NCI-H146 treated with DMSO at 0.1 percent for 48 hours (cell line): ENCODE data around the gene DFFA.
"Not testable (repeated sequence)": the region's sequence is repeated elsewhere in the genome, so short reads cannot be mapped to it uniquely, and the experiment has no call there.

Experiments used
- DNase-seq: peaks from one replicate; lab custom pipeline; 2025; ENCODE audit not compliant: unreplicated experiment; lab: John Stamatoyannopoulos, UW

DFFA gene

DNA sequence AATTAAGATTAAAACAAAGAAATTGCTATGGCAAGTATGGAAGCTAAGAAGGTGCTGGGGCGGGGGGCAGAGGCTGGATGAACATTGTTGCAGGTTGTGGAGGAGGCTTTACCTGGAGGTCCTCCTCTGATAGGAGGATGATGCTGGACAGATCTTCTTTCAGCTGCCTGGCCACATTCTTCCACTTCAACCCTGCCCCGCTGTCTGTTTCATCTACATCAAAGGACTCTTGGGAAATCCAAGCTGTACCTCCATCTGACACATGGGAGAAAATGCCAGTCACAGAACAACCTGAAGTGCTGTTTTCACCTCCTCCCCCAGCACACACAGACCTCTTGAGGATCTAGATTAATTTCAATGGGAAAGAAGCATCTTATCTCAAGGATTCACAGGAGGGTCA, 5.3 kb downstream of the DFFA start:
- DNase-seq: no peak

- DNase-seq: peak; percentile 29
These were observed 13.1 kb downstream of the DFFA start for GRCh38 chr1:10459184-10459583.

GRCh38 chr1:10457875-10458274, 14.5 kb downstream of the DFFA start:
- DNase-seq: no peak

- DNase-seq: not testable (repeated sequence)
These were observed 14.9 kb downstream of the DFFA start for GRCh38 chr1:10457462-10457861.

GRCh38 chr1:10456661-10457060, 15.7 kb downstream of the DFFA start:
- DNase-seq: no peak

GRCh38 chr1:10456048-10456447, 16.3 kb downstream of the DFFA start:
- no peak for DNase-seq

- no peak for DNase-seq
These were observed 21.0 kb downstream of the DFFA start for GRCh38 chr1:10451287-10451686.

GRCh38 chr1:10450836-10451235, 21.5 kb downstream of the DFFA start:
- no peak for DNase-seq

DNA sequence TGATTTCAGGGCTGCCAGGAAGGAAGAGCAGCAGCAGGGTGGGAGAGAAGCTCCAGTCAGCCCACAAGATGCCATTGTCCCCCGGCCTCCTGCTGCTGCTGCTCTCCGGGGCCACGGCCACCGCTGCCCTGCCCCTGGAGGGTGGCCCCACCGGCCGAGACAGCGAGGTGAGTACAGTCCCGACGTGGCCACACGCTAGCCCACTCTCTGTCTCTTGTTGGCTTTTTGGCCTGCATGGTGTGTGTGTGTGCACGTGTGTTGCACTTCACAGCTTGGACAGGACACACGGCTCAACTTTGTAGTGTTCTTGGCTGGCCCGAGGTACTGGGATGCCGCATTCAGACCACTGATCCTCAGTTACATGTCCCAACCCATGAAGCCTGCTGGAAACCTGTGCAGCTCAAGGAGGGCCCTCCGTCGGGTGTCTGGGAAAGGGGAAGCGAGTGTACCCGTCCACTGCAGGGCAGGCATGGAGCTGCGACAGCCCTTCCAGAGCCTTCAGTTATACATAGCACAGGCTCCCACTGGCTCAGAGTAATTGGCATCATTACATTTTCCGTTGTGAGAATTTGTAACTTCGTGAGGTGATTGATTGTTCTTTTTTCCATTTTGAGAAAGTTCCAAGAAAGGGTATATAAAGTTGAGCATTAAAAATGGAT, 22.0 kb downstream of the DFFA start:
- DNase-seq: no peak

DNA sequence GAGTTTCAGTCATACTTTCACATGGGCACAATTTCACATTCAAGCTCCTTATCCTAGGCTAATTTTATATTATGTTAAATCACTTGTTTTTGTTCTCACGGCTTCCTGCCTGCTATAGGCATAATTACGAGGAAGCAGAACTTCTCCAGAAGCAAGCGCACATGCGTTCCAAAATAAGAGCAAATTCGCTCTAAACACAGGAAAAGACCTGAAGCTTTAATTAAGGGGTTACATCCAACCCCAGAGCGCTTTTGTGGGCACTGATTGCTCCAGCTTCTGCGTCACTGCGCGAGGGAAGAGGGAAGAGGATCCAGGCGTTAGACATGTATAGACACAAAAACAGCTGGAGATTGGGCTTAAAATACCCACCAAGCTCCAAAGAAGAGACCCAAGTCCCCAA, 22.6 kb downstream of the DFFA start, which contains the start of gene CORT:
TSS of gene CORT (plus strand) at position 281 of the 400 bp plus-strand sequence. CDS start 193 bp downstream, outside the sequence.
- DNase-seq: no peak

- DNase-seq: no peak
These were observed 25.4 kb downstream of the DFFA start for GRCh38 chr1:10446790-10447422.

- DNase-seq: no peak
These were observed 27.4 kb downstream of the DFFA start for GRCh38 chr1:10444795-10445397.

DNA sequence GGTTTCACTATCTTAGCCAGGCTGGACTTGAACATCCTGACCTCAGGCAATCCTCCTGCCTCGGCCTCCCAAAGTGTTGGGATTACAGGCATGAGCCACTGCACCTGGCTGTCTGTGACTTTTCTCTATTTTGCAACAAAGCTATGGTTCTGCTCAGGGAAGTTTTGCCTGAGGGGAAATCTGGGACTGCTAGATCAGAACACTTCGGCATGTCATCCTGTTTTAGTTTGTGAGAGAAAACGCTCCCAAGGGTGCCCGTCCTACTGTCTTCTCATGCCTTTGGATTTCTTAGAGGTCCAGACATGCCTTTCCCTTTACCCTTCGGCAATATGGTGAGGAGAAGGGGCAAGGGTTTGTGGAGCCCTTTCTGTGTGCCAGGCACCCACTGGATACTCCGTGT, 28.1 kb downstream of the DFFA start:
- no peak for DNase-seq

DNA sequence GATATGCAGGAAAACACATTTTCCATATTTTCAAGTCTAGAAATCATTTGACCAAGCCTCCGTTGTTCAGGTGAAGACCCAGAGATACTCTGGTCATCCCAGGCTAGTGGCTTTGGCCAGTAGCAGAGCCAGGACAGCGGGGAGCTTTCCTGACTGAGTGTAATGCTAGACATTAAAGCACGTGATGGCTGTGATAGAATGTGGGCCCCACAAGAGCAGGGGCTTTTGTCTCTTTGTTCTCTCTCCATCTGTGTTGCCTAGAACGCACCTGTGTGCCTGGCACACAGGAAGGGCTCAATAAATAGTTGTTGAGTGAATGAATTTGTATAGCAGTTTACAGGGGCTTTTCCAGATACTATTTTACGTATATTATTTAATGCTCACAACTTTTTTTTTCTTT, 31.5 kb downstream of the DFFA start:
- no peak for DNase-seq

GRCh38 chr1:10440305-10440704, 32.0 kb downstream of the DFFA start:
- DNase-seq: no peak

GRCh38 chr1:10438677-10439163, 33.6 kb downstream of the DFFA start:
- DNase-seq: no peak

GRCh38 chr1:10437052-10437451, 35.3 kb downstream of the DFFA start:
- DNase-seq: no peak

DNA sequence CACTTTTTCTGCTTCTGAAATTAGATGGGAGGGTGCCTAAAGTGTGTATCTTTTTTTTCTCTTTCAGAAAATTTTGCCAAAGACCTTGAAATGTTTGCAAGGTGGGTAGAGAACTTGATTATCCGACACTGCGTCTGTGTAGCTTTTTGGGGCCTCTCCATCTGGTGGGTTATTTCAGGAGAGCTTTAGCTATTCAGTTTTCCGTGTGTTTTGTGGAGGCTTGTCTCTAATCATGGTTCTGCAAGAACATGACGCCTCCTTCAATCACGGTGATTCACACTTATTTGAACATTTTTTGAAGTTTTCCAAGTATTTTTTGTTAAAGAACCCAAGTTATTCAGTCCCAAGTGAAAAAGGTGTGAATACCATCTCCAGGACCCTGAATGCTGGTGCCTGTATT, 37.7 kb downstream of the DFFA start:
- DNase-seq: no peak

GRCh38 chr1:10433790-10434189, 38.5 kb downstream of the DFFA start:
- DNase-seq: no peak

GRCh38 chr1:10432910-10433700, 39.2 kb downstream of the DFFA start:
- DNase-seq: no peak

- DNase-seq: no peak
These were observed 41.1 kb downstream of the DFFA start for GRCh38 chr1:10431070-10431730.
